Camera-type eye (tissue), 1 donor: ENCODE data around the gene SNTA1. TPM values are rescaled to one million over a fixed set of nuclear protein-coding genes. Genes with fewer than 3 reads are reported as not detected.

Experiments used
- total RNA-seq: library from RNA; depleted of rRNA; stranded (reverse); fragments of >200 nt; gene quantifications from one replicate; pipeline ENCODE4 v1.2.3, GENCODE V29; 2014

SNTA1 gene
- total RNA-seq, result 16.2 TPM

GRCh38 chr20:33443512-33444239 is at the start of gene SNTA1:
SNTA1 (minus strand) TSS chr20:33443763; CDS start chr20:33443620, 143 bp downstream.

GRCh38 chr20:33490023-33490933 is 46.7 kb upstream of the SNTA1 start, which contains the start of gene CBFA2T2:
CBFA2T2 (plus strand) TSS chr20:33490096; CDS start chr20:33490268, 172 bp downstream.

GRCh38 chr20:33401184-33401920 is 42.2 kb downstream of the SNTA1 start, which contains the start of gene CDK5RAP1:
CDK5RAP1 (minus strand) TSS chr20:33401519; CDS start chr20:33397064, 4,455 bp downstream.

Other genes with a start within 250 kb of the SNTA1 start
- gene BPIFA3, start 226.4 kb downstream of the SNTA1 start, total RNA-seq, result not detected
- not detected for gene BPIFA1, start 207.8 kb downstream of the SNTA1 start, total RNA-seq
- gene BPIFB1, start 160.5 kb downstream of the SNTA1 start, total RNA-seq, result not detected
- gene CDK5RAP1, start 42.2 kb downstream of the SNTA1 start, total RNA-seq, result 36.7 TPM
- 44.0 TPM for gene CBFA2T2, start 46.3 kb upstream of the SNTA1 start, total RNA-seq
- gene C20orf144, start 218.6 kb upstream of the SNTA1 start, total RNA-seq, result 0.22 TPM
- gene ACTL10, start 223.2 kb upstream of the SNTA1 start, total RNA-seq, result 0.49 TPM
- 44.3 TPM for gene NECAB3, start 230.7 kb upstream of the SNTA1 start, total RNA-seq
- 11.6 TPM for gene E2F1, start 242.6 kb upstream of the SNTA1 start, total RNA-seq